HG02943 (cell line): Measurements from ENCODE around the gene PLXDC1.
"Not testable (repeated sequence)": the region's sequence is repeated elsewhere in the genome, so short reads cannot be mapped to it uniquely, and the experiment has no call there.

ENCODE experiments used
- ATAC-seq: cut with Tn5 transposase; IDR thresholded peaks from one replicate; pipeline ENCODE4 v1.9.1; 2021; ENCODE audit warnings: mild to moderate bottlenecking, low read depth, moderate library complexity; ENCODE audit not compliant: unreplicated experiment

The PLXDC1 gene

DNA sequence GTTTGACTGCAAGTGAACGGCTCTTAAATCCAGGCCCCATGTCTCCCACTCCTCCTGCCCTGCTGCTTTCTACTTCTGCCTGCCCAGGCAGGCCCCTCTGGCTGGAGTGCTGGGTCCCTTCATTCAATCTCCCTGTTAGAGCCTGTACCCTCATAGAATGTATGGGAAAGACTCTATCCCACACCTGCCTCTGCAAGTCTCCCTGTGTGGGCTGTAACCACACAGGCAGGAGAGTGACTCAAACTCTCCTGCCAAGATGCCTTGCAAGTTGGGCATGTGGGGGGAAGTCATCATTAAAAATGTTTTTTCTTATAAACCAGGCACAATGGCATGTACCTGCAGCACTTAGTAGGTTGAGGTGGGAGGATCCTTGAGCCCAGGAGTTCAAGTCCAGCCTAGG lies 77.5 kb downstream of the PLXDC1 start:
- no peak for ATAC-seq

DNA sequence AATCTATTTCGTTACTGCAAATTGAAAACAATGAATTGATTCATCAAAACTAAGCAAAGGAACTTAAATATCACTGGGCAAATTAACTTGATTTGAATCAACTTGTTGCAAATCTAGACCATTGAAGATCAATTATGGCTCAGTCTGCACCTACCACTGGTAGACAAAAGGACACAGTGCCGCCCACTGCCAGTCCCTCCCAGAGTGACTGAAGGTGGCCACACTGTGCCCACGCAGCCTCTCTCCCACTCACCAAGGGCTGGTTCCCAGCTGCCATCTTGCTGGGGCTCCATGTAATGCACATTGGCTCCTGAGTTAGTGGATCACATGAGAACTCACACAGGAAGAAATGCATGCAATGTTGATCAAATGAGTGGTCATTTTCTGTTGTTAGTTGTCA lies 78.1 kb downstream of the PLXDC1 start:
- ATAC-seq: no peak

- no peak for ATAC-seq
These were observed 79.9 kb downstream of the PLXDC1 start for GRCh38 chr17:39071573-39071972.

- no peak for ATAC-seq
These were observed 82.2 kb downstream of the PLXDC1 start for GRCh38 chr17:39069114-39069756.

DNA sequence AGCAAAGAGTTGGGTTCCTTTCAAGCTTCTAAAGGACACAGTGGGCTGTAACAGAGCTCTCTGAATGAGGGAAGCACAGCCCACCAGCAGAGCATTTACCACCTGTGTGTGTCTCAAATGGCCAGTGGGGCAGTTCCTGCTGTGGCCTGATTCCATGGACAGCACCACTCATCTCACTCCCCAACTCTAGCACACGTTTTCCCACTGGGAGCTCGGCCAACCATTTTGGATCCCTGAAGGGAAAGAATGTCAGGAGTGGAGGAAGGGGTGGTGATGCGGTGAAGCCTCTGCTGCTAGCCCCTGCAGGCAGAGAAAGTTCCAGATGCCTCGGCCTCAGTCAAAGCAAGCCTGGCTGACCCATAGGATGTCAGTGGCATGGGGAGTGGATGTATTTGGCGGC lies 86.6 kb downstream of the PLXDC1 start:
- ATAC-seq: no peak

DNA sequence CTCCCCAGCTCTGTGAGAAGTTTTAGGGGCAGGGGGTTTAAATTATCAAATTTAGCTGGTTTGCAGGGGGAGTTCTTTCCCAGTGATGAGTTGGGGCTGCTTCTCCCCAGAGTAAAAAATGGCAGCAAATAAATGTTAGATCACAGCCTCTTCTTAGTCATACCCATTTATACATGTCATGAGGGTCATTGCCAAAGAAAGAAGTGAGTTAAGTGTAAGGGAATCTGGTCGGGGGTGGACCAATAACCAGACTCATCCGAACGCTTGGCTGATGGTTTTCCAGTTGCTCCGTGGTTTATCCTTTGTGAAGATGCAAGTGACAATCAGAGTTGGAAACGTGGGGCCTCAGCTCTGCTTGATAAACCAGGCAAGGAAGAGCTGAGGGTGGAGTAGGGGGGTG lies 87.1 kb downstream of the PLXDC1 start:
- no peak for ATAC-seq

GRCh38 chr17:39063681-39064069 lies 87.8 kb downstream of the PLXDC1 start:
- no peak for ATAC-seq

- no peak for ATAC-seq
These were observed 88.4 kb downstream of the PLXDC1 start for GRCh38 chr17:39062846-39063680.

DNA sequence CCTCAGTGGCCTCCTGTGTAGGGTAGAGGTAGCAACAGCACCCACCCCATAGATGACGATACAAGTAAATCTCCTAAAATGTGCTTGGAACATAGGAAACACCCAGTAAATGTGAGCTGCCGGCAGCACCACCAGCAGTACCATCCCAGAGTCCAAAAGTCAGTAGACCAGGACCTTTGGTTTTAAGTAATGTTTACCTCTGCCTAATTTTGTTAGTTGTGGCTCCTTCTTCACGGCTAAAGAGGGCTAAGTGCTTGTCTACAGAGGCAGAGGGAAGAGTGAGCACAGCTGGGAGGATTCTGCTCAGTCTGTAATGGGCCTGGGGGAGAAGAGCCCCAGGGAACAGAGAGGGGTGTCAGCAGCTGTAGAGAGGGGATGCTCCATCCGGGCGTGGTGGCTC lies 92.9 kb downstream of the PLXDC1 start:
- ATAC-seq: no peak

DNA sequence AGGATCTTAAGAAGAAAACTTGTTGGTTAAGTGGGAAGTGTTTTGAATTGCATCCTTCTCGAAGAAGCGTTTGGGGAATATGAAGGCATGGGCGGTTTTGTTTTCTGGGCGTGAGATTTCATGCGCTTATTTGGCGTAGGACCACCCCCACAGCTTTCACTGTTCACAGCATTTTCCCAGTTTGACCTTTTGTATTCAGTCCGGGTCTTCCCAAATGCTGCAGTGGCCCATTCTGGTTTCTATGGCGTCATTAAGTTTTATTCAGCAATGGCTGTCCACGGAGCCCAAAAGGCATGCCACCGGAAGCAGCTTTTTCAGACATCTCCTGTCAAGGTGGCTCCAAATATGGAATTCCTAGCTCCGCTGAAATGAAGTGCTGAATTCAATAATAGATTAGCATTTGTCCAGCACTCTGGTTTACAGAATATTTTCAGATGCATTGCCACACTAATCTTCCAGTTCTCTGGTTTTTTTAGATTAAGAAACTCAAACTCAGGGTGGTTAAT lies 93.7 kb downstream of the PLXDC1 start:
- no peak for ATAC-seq

GRCh38 chr17:39054111-39054645 lies 97.3 kb downstream of the PLXDC1 start:
- ATAC-seq: no peak

GRCh38 chr17:39052423-39052822 lies 99.0 kb downstream of the PLXDC1 start:
- not testable (repeated sequence) for ATAC-seq

GRCh38 chr17:39051001-39051585 lies 100.3 kb downstream of the PLXDC1 start:
- ATAC-seq: no peak

DNA sequence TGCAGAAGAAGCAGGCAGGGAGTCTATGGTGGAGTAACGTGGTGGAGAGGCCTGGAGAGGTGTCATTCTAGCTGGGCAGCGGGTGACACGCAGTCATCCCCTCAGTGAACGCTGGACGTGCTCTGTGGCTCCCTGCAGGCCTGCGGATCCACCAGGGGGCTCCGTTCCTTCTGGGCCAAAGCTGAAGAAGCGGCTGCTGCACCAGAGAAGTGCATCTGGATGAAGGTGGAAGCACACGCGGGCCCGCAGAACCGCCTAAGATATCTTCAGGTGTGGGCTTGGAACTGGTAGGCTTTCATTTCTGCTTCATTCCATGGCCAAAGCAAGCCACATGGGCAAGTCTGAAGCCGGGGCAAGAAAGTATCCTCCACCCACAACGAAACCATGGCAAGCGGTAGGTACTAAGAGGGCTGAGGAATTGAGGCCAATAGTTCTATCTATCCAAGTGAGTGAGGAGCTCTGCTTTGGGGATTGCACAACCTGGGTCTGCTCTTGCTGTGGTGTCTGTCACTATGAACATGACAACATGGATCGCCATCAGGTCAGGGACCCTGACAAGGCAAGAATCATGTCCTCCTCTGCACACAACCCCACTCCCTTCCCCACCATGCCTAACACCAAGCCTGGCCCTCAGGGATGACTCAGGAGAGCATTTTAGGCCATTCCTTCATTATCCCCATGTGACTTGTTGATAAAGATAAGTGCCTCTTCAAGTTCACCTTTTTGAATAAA lies 105.3 kb downstream of the PLXDC1 start:
- ATAC-seq: no peak

DNA sequence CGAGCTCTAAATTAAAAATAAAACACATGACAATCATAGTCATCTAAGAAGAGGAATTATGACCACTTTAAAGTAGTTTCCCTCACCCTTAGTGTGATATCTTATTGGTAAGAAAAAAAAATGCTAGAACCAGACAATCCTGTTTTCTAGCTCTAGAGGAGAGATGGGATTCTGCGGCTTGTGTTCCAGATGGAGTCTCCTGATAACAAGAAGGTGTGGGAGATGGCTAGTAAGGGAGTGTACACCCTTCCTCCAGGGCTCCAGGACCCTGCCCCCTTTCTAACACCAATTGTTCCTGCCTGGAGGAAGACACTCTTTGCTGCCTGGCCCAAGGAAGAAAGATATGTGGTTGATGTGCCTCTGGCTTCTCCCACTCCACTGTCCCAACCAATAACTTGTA lies 115.4 kb downstream of the PLXDC1 start:
- no peak for ATAC-seq

GRCh38 chr17:39035578-39035977 lies 115.9 kb downstream of the PLXDC1 start:
- not testable (repeated sequence) for ATAC-seq

DNA sequence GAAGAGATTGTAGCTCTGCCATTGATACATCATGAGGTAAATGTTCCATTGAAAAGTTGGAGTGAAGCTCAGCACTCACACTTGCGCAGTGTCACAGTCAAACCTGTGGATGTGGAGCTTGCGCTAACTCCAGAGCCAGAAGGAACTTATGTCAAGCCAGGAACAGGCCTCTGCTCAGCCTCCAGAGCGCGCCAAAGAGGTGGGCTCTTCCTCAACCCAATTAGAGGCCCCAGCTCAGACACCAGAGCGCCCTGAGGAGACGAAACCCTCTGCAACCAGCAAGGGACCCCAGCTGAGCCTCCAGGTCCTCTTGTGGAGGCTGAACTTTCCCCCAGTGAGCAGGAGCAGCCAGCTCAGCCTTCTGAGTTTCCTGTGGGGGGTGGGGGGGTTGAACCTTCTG lies 122.7 kb downstream of the PLXDC1 start:
- ATAC-seq: no peak

GRCh38 chr17:39027455-39028035 lies 123.9 kb downstream of the PLXDC1 start:
- no peak for ATAC-seq

- ATAC-seq: no peak
These were observed 124.4 kb downstream of the PLXDC1 start for GRCh38 chr17:39026980-39027451.

DNA sequence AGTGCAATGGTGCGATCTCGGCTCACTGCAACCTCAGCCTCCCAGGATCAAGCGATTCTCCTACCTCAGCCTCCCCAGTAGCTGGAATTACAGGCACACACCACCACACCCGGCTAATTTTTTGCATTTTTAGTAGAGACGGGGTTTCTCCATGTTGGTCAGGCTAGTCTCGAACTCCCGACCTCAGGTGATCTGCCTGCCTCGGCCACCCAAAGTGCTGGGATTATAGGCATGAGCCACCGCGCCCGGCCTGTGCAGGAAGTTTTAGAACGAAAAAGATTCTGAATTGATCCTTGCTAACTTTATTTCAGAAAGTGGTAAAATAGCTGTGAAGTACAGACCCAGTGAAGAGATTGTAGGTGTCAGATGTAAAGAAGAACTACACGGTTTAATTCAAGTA lies 125.1 kb downstream of the PLXDC1 start:
- ATAC-seq: not testable (repeated sequence)
